Activated naive CD8-positive, alpha-beta T cell treated with anti-CD3 and anti-CD28 coated beads, Interleukin-2, amount 10 ng/mL, durations not matched to agents 7 days and 5 days (primary cell): ENCODE measurements around the gene CD300C. TPM values are rescaled to one million over a fixed set of nuclear protein-coding genes. Genes with fewer than 3 reads are reported as not detected.
A peak's percentile ranks its signal among the peaks of the same experiment; 100 is the strongest.

Source experiments
- ATAC-seq: fragments of 150-1000 bp; cut with Tn5 transposase; one replicate; pipeline ENCODE4 v1.10.0; 2021; ENCODE audit warnings: low read depth, moderate library complexity
- POLR2A ChIA-PET: fragments of 350-600 bp; sonication (Branson Sonifier 250); formaldehyde crosslinking; loops from one replicate; lab custom pipeline; 2021; ENCODE audit warnings: antibody characterized with exemption; lab: Charles Lee
- DNase-seq: peaks from one replicate; pipeline ENCODE4 v3.0.0; 2021
- H3K27ac Mint-ChIP-seq: one replicate; pipeline ENCODE4 v1.8.0; 2022; ENCODE audit warnings: mild to moderate bottlenecking, mixed read lengths
- H3K27me3 Mint-ChIP-seq: one replicate; pipeline ENCODE4 v1.8.0; 2022; ENCODE audit warnings: mild to moderate bottlenecking, moderate library complexity, mixed read lengths
- H3K36me3 Mint-ChIP-seq: one replicate; pipeline ENCODE4 v1.8.0; 2021; ENCODE audit warnings: mild to moderate bottlenecking, mixed read lengths
- H3K4me1 Mint-ChIP-seq: one replicate; pipeline ENCODE4 v1.8.0; 2021; ENCODE audit warnings: mixed read lengths
- H3K4me3 Mint-ChIP-seq: one replicate; pipeline ENCODE4 v1.8.0; 2022; ENCODE audit warnings: mild to moderate bottlenecking, moderate library complexity, mixed read lengths
- H3K9me3 Mint-ChIP-seq: one replicate; pipeline ENCODE4 v1.8.0; 2021; ENCODE audit warnings: mixed read lengths
- total RNA-seq, 2 experiments: library from RNA; stranded (reverse); gene quantifications; one replicate each; pipeline ENCODE4 v1.2.3, GENCODE V29; 2021

The CD300C gene
- total RNA-seq, 2 experiments from 2014 or later, result 0.45 to 0.61 TPM

DNA sequence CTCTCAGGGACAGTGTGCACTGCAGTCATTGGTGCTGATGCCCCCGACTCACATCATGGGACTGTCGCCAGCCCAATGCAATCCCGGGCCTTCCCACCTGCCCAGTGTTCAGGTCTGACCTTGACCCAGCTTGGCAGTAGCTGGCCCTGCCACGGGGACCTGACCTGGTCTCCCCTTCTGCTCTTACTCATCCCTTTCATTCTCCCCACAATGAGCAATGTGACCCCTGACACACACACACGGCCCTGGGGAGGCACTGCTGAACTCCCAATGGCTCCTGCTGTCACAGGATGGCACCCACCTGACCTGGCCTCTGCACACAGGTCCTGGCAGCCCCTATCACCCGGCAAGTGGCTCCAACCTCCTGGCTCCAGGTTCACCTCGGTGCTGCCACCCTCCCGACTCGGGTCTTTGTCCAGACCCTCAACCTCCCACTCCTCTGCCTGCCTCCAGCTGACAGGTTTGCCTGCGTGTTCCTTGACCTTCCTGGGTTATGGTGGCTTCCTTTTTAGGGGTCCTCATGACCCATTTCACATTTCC, 6.6 kb downstream of the CD300C start:
- H3K4me3 Mint-ChIP-seq, result no peak overlapping the region
- no peaks in the 10 kb centered on the region for H3K9me3 Mint-ChIP-seq
- DNase-seq (no peak), ATAC-seq (no peak)
- no peaks in the 10 kb centered on the region for H3K36me3 Mint-ChIP-seq
- H3K27ac Mint-ChIP-seq, result no peak overlapping the region
- POLR2A ChIA-PET, result no interaction called here
- no peaks in the 10 kb centered on the region for H3K4me1 Mint-ChIP-seq
- H3K27me3 Mint-ChIP-seq, result peaks cover 34% of the 10 kb centered on the region

DNA sequence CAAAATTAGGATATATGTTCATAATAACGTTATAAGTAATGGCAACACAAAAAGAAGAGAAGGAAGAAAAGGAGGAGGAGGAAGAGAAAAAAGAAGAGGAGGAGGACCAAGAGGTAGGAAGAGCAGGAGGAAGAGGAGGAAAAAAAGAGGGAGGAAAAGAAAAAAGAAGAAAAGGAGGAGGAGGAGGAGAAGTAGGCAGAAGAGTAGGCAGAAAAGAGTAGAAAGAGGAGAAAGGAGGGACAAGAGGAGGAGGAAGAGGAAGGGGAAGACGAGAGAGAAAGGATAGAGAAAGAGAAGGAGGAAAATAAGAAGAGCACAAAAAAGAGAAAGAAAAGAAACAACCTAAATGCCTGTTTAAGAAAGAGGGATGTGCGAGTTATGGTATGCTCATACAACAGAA, 9.0 kb downstream of the CD300C start:
- peaks cover 6% of the 10 kb centered on the region for H3K4me1 Mint-ChIP-seq
- H3K36me3 Mint-ChIP-seq, result no peaks in the 10 kb centered on the region

DNA sequence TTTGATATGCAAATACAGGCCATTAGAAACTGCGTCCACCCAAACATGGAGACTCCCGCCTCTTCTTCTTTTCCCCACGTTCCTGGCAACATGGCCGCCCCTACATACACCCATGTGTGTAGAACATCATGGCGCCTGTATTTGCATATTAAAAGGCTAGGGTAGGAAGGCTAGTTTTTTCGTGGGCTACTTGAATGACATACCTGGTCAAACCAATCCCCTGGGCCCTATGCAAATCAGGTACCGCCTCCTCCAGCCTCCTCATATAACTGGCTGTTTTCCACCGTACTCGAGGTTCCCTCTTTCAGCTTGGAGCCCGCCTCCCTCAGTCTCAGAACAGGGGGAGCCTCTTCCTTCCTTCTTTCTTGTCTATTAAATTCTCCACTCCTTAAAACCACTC, 13.8 kb downstream of the CD300C start:
- DNase-seq (peak; percentile 12), ATAC-seq (no peak)
- Mint-ChIP-seq H3K4me1 (peaks cover 6% of the 10 kb centered on the region), H3K27me3 (peaks cover 66% of the 10 kb centered on the region), H3K36me3 (no peaks in the 10 kb centered on the region), H3K9me3 (no peaks in the 10 kb centered on the region), H3K27ac (no peak overlapping the region), H3K4me3 (no peak overlapping the region)
- POLR2A ChIA-PET, result interaction anchor here (1.0 kb wide), 1 partner anchor 164 kb away, joined by 3 read pairs; no protein-coding TSS in a partner anchor

More for the DNA sequence above, 9.0 kb downstream of the CD300C start:
- H3K4me3 Mint-ChIP-seq, result no peak overlapping the region
- H3K27me3 Mint-ChIP-seq, result peaks cover 57% of the 10 kb centered on the region
- no peak for ATAC-seq
- no peaks in the 10 kb centered on the region for H3K9me3 Mint-ChIP-seq
- H3K27ac Mint-ChIP-seq, result no peak overlapping the region
- DNase-seq, result no peak
- POLR2A ChIA-PET, result no interaction called here

DNA sequence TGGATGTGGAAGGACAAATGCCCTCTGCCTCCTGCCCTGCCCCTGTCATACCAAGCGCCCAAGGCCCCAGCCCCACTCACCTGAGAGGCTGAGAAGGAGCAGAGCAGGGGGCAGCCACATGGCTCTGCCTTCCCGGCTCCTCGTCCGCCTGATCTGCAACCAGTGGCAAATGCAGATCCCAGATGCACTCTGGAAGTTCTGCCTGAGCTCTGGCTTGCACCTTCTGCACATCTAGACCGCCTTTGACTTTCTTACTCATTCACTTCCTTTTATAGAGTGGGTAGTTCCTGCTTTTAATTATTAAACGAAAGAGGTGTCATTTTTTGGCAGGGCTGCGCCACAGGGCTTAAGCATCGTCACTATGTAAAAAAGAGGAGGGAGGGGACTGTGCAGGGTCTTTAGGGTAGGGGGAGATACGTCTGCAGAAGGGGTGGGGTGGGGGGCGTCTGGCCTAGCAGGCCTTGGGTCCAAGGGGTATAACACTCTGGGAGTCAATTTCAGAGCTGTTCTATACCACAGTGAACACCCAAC, 14.6 kb downstream of the CD300C start, which contains the start of gene CD300LB:
Gene CD300LB, minus strand, starts transcription at position 245 of the 531 bp plus-strand sequence. Its CDS starts 125 bp downstream, at position 120.
- POLR2A ChIA-PET, result no interaction called here
- no peak within 1 kb of the TSS for H3K27ac Mint-ChIP-seq
- H3K27me3 Mint-ChIP-seq, result peaks cover 58% of the 10 kb centered on the region
- ATAC-seq, result no peak
- peak; percentile 8 for DNase-seq
- H3K9me3 Mint-ChIP-seq, result no peaks in the 10 kb centered on the region
- peaks cover 6% of the 10 kb centered on the region for H3K4me1 Mint-ChIP-seq
- no peak within 1 kb of the TSS for H3K4me3 Mint-ChIP-seq
- no peaks in the 10 kb centered on the region for H3K36me3 Mint-ChIP-seq

DNA sequence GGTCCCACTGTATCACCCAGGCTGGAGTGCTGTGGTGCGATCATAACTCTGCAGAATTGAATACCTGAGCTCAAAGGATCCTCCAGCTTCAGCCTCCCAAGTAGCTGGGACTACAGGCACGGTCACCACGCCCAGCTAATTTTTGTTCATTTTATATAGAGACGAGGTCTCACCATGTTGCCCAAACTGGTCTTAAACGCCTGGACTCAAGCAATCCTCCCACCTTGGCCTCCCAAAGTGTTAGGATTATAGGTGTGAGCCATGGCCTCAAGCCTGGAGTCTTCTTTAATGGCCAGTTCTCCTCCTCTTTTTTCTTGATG, 15.1 kb downstream of the CD300C start:
- DNase-seq (peak; percentile 4), ATAC-seq (no peak)
- Mint-ChIP-seq H3K27ac (no peak overlapping the region), H3K4me3 (no peak overlapping the region), H3K4me1 (peaks cover 6% of the 10 kb centered on the region), H3K9me3 (no peaks in the 10 kb centered on the region), H3K27me3 (peaks cover 58% of the 10 kb centered on the region), H3K36me3 (no peaks in the 10 kb centered on the region)
- POLR2A ChIA-PET, result no interaction called here

DNA sequence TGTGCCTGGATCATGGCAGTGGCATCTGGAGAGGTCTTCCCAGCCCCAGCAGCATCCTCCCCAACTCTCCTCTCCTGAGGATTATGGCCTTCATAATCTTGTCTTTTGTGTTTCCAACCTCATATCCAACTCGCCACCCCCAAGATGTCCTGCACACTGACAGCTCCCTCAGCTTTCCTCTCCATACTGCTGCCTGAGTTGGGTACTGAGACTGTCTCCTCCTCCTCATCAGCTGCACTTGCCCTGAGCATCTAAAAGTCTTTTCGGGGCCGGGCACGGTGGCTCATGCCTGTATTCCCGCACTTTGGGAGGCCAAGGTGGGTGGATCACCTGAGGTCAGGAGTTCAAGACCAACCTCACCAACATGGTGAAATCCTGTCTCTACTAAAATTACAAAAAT, 16.7 kb downstream of the CD300C start:
- Mint-ChIP-seq H3K4me3 (no peak overlapping the region), H3K27ac (no peak overlapping the region), H3K4me1 (peaks cover 6% of the 10 kb centered on the region), H3K9me3 (no peaks in the 10 kb centered on the region), H3K27me3 (peaks cover 48% of the 10 kb centered on the region), H3K36me3 (no peaks in the 10 kb centered on the region)
- ATAC-seq (no peak), DNase-seq (peak; percentile 6)
- POLR2A ChIA-PET, result no interaction called here

DNA sequence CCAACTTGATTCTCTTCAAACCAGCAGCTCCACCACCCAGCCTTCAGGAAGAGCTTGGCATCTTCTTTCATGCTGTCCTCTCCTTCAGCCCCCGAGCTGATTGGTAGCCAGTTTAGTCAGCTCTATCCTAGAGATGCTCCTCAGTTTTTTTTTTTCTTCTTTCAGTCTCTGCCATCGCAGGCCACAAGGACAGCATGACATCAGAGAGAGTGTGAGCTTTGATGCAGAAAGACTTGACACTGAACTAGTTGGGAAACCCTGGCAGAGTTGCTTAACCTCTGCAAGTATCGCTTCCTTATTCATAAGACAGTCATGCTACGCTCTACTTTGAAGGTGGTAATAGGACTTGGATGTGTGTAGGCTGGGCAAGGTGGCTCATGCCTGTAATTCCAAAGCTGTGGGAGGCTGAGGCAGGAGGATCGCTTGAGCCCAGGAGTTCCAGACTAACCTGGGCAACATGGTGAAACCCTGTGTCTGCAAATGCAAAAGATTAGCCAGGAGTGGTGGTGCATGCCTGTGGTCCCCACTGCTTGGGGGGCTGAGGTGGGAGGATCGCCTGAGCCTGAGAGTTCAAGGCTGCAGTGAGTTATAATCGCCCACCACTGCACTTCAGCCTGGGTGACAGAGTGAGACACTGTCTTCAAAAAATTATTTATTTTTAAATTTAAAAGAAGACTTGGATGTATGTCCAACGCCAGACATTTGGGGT, 17.3 kb downstream of the CD300C start:
- ATAC-seq (no peak), DNase-seq (no peak)
- no peak overlapping the region for H3K4me3 Mint-ChIP-seq

DNA sequence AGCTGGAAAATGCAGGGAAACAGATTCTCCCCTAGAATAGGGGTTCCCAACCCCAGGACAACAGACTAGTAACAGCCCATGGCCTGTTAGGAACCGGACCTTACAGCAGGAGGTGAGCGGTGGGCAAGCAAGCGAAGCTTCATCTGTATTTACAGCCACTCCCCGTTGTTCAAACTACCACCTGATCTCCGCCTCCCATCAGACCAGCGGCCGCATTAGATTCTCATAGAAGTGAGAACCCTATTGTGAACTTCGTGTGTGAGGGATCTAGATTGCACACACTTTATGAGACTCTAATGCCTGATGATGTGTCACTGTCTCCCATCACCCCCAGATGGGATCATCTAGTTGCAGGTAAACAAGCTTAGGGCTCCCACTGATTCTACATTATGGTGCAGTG, 18.2 kb downstream of the CD300C start:
- no peak for DNase-seq
- POLR2A ChIA-PET, result no interaction called here
- H3K27ac Mint-ChIP-seq, result no peak overlapping the region
- no peak overlapping the region for H3K4me3 Mint-ChIP-seq
- ATAC-seq, result no peak
- peaks cover 3% of the 10 kb centered on the region for H3K4me1 Mint-ChIP-seq
- H3K27me3 Mint-ChIP-seq, result peaks cover 38% of the 10 kb centered on the region
- H3K36me3 Mint-ChIP-seq, result peaks cover 3% of the 10 kb centered on the region
- H3K9me3 Mint-ChIP-seq, result peaks cover 4% of the 10 kb centered on the region

More for the DNA sequence above, 17.3 kb downstream of the CD300C start:
- Mint-ChIP-seq H3K27me3 (peaks cover 43% of the 10 kb centered on the region), H3K27ac (no peak overlapping the region), H3K4me1 (peaks cover 6% of the 10 kb centered on the region), H3K36me3 (no peaks in the 10 kb centered on the region), H3K9me3 (no peaks in the 10 kb centered on the region)
- POLR2A ChIA-PET, result no interaction called here

DNA sequence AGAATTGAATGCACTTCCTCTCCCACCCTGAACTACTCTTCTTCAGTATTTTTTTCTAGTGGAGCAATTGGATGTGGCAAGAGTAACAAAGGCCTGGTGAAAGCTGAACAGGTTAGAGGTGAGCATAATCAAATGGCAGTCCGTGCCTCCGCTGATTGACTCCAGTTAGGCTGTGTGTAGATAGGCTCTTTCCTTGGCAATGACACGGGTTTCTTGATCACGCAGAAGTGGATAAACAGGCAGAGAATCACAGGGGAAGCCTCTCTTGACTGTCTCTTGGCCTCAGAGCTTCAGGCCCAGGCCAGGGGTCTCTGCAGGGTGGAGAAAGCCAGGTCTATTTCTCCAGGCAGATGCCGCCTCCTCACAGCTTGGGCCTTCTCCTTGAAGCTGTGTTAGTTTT, 18.8 kb downstream of the CD300C start:
- POLR2A ChIA-PET, result no interaction called here

DNA sequence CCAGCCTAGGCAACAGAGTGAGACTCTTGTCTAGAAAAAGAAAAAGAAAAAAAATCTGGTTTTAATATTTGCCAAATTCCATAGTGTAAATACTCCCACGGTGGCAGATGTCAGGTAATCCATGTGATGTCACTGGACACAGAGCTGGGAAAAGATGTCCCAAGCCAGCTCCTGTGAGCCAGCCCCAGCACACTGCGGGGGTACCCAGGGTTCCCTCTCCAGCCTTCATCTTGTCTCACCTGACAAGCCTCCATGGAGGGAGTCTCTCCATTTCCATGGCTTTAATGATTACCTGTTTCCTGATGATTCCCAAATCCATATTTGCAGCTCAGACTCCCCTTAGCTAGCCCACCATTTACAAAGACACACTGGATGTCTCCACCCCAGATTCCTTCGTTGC, 19.2 kb downstream of the CD300C start:
- H3K27ac Mint-ChIP-seq, result no peak overlapping the region
- POLR2A ChIA-PET, result no interaction called here
- H3K9me3 Mint-ChIP-seq, result peaks cover 4% of the 10 kb centered on the region
- H3K27me3 Mint-ChIP-seq, result peaks cover 27% of the 10 kb centered on the region
- DNase-seq (no peak), ATAC-seq (no peak)
- peaks cover 2% of the 10 kb centered on the region for H3K4me1 Mint-ChIP-seq
- H3K4me3 Mint-ChIP-seq, result no peak overlapping the region
- peaks cover 3% of the 10 kb centered on the region for H3K36me3 Mint-ChIP-seq

More for the DNA sequence above, 18.8 kb downstream of the CD300C start:
- Mint-ChIP-seq H3K4me1 (no peaks in the 10 kb centered on the region), H3K27me3 (peaks cover 31% of the 10 kb centered on the region), H3K36me3 (peaks cover 3% of the 10 kb centered on the region), H3K4me3 (no peak overlapping the region), H3K9me3 (peaks cover 4% of the 10 kb centered on the region), H3K27ac (no peak overlapping the region)
- DNase-seq (no peak), ATAC-seq (no peak)

DNA sequence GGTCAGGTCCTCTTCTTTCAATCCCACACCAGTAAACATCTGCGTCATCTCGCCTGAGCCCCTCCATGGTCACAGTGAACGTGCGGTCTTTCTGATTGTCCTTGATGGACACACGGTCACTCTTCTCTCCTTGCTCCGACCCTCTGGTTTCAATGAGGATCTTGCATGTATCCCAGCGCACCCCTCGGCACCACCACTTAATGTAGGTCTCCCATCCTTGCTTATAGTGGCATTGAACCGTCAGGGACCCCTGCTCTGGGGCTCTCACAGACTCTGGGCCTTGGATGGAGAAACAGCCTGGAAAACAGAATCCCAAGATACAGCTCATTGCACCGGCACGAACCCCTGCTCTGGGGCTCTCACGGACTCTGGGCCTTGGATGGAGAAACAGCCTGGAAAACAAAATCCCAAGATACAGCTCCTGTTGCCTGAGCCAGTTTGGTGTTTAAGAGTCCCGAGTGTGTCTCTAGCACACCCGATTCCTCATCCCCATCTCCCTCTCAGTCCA, 20.1 kb downstream of the CD300C start:
- POLR2A ChIA-PET, result interaction anchor here (1.1 kb wide), 1 partner anchor 229 kb away, joined by 3 read pairs; no protein-coding TSS in a partner anchor
- H3K4me1 Mint-ChIP-seq, result peaks cover 7% of the 10 kb centered on the region
- peaks cover 26% of the 10 kb centered on the region for H3K27me3 Mint-ChIP-seq
- no peak overlapping the region for H3K4me3 Mint-ChIP-seq
- H3K27ac Mint-ChIP-seq, result no peak overlapping the region
- ATAC-seq (no peak), DNase-seq (no peak)
- peaks cover 5% of the 10 kb centered on the region for H3K36me3 Mint-ChIP-seq
- peaks cover 7% of the 10 kb centered on the region for H3K9me3 Mint-ChIP-seq

DNA sequence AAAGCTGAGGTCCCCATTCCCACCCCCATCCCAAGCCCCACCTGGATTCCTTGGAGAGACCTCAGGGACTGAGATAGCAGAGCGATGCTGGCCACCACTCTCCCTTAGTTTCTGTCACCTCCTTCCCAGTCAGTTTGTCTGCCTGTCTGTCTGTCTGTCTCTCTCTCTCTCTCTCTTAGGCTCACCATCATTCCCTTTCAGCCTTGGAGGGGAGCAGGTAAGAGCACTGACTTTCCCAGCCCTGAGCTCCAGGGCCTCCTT, 20.5 kb downstream of the CD300C start:
- Mint-ChIP-seq H3K4me3 (no peak overlapping the region), H3K9me3 (peaks cover 8% of the 10 kb centered on the region), H3K27me3 (peaks cover 25% of the 10 kb centered on the region), H3K4me1 (peaks cover 8% of the 10 kb centered on the region), H3K27ac (no peak overlapping the region), H3K36me3 (peaks cover 6% of the 10 kb centered on the region)
- ATAC-seq, result no peak
- no peak for DNase-seq
- POLR2A ChIA-PET, result interaction anchor here (1.1 kb wide), 1 partner anchor 229 kb away, joined by 3 read pairs; no protein-coding TSS in a partner anchor

DNA sequence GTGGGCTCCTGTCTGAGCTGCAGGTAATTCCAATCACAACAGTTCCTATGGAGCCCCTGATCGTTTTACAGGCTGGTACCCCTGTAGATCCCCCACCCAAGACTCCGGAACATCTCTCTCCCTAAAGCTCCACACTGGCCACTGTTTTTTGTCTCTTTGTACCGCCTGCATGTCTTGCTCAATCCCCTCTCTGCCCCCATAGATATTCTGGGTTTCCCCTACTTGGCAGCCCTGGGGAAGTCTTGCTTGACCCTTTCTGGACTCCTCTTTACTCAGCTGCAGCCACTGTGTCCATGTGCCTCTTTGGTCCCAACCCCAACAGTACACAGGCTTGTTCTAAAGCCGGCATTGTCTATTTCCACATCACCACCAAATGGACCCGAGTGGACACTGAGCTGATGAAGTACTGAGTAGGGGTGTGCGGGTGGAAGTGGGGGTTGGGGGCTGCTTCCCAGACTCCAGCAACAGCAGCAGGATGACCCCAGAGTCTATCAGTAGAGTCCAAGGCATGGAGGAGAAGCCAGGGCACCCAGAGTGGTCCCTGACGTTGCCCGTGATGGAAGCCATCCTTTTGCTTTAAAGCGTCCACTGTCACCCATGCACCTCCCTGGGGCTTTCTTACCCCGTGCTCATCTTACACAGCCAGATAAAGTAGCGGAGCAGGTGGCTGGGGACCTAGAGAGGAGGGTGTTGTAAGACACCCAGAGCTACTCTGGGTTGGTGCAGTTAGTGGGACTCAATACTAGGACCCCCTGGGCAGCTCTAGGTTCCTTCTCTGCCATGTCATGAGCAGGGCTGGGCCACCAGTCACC, 21.1 kb downstream of the CD300C start:
- Mint-ChIP-seq H3K4me1 (peaks cover 11% of the 10 kb centered on the region), H3K27me3 (peaks cover 22% of the 10 kb centered on the region), H3K27ac (no peak overlapping the region), H3K36me3 (peaks cover 6% of the 10 kb centered on the region), H3K9me3 (peaks cover 8% of the 10 kb centered on the region), H3K4me3 (no peak overlapping the region)
- POLR2A ChIA-PET, result no interaction called here
- DNase-seq (no peak), ATAC-seq (no peak)
